HEK293 (cell line): ENCODE measurements around the gene FAXC.

Experiments used
- FEZF1 ChIP-seq: fragments of 450-650 bp; formaldehyde crosslinking; IDR thresholded peaks from 2 replicates; pipeline ENCODE4 v1.5.1; 2016; ENCODE audit warnings: missing biosample characterization, missing genetic modification characterization
- KLF10 ChIP-seq: fragments of 450-650 bp; IDR thresholded peaks from 2 replicates; pipeline ENCODE4 v1.5.1; 2018; ENCODE audit warnings: missing biosample characterization, mild to moderate bottlenecking, missing genetic modification characterization
- KLF16 ChIP-seq: fragments of 450-650 bp; formaldehyde crosslinking; IDR thresholded peaks from 2 replicates; pipeline ENCODE4 v1.5.1; 2017; ENCODE audit warnings: missing biosample characterization, missing genetic modification characterization
- KLF7 ChIP-seq: fragments of 450-650 bp; formaldehyde crosslinking; IDR thresholded peaks from 2 replicates; pipeline ENCODE4 v1.5.1; 2016; ENCODE audit warnings: missing biosample characterization, missing genetic modification characterization, borderline replicate concordance
- PRDM1 ChIP-seq: fragments of 450-650 bp; formaldehyde crosslinking; IDR thresholded peaks from 2 replicates; pipeline ENCODE4; 2016; ENCODE audit warnings: missing biosample characterization, missing genetic modification characterization
- PRDM10 ChIP-seq: fragments of 450-650 bp; formaldehyde crosslinking; IDR thresholded peaks from 2 replicates; pipeline ENCODE4 v1.5.1; 2016; ENCODE audit warnings: missing biosample characterization, missing genetic modification characterization
- SCRT2 ChIP-seq: fragments of 450-650 bp; formaldehyde crosslinking; IDR thresholded peaks from 2 replicates; pipeline ENCODE4 v1.5.1; 2016; ENCODE audit warnings: missing biosample characterization, missing genetic modification characterization
- TCF7L2 ChIP-seq: IDR thresholded peaks from 2 replicates; pipeline ENCODE4 v1.6.1; 2011; ENCODE audit warnings: low read depth, mild to moderate bottlenecking, inconsistent platforms, low read length, moderate library complexity, borderline replicate concordance
- YY2 ChIP-seq: fragments of 450-650 bp; formaldehyde crosslinking; IDR thresholded peaks from 2 replicates; pipeline ENCODE4 v1.5.1; 2016; ENCODE audit warnings: missing biosample characterization, missing genetic modification characterization
- ZBTB48 ChIP-seq: fragments of 450-650 bp; formaldehyde crosslinking; IDR thresholded peaks from 2 replicates; pipeline ENCODE4 v1.5.1; 2016; ENCODE audit warnings: missing biosample characterization, missing genetic modification characterization
- ZBTB8A ChIP-seq: fragments of 450-650 bp; formaldehyde crosslinking; IDR thresholded peaks from 2 replicates; pipeline ENCODE4 v1.5.1; 2016; ENCODE audit warnings: missing biosample characterization, missing genetic modification characterization
- ZFP41 ChIP-seq: fragments of 450-650 bp; formaldehyde crosslinking; IDR thresholded peaks from 2 replicates; pipeline ENCODE4 v1.5.1; 2016; ENCODE audit warnings: missing biosample characterization, missing genetic modification characterization, borderline replicate concordance
- ZNF10 ChIP-seq: fragments of 450-650 bp; formaldehyde crosslinking; IDR thresholded peaks from 2 replicates; pipeline ENCODE4 v1.5.1; 2017; ENCODE audit warnings: missing biosample characterization, missing genetic modification characterization
- ZNF146 ChIP-seq: fragments of 450-650 bp; formaldehyde crosslinking; IDR thresholded peaks from 2 replicates; pipeline ENCODE4 v1.5.1; 2016; ENCODE audit warnings: missing biosample characterization, missing genetic modification characterization
- ZNF155 ChIP-seq: fragments of 450-650 bp; formaldehyde crosslinking; IDR thresholded peaks from 2 replicates; pipeline ENCODE4 v1.5.1; 2016; ENCODE audit warnings: missing biosample characterization, missing genetic modification characterization
- ZNF184 ChIP-seq: fragments of 450-650 bp; IDR thresholded peaks from 2 replicates; pipeline ENCODE4 v1.5.1; 2018; ENCODE audit warnings: missing biosample characterization, mild to moderate bottlenecking, missing genetic modification characterization
- ZNF324 ChIP-seq: fragments of 450-650 bp; formaldehyde crosslinking; IDR thresholded peaks from 2 replicates; pipeline ENCODE4 v1.5.1; 2016; ENCODE audit warnings: missing biosample characterization, missing genetic modification characterization
- ZNF398 ChIP-seq: fragments of 450-650 bp; formaldehyde crosslinking; IDR thresholded peaks from 2 replicates; pipeline ENCODE4 v1.5.1; 2017; ENCODE audit warnings: missing biosample characterization, missing genetic modification characterization
- ZNF423 ChIP-seq: fragments of 450-650 bp; formaldehyde crosslinking; IDR thresholded peaks from 2 replicates; pipeline ENCODE4 v1.5.1; 2016; ENCODE audit warnings: missing biosample characterization, missing genetic modification characterization
- ZNF426 ChIP-seq: fragments of 450-650 bp; formaldehyde crosslinking; IDR thresholded peaks from 2 replicates; pipeline ENCODE4 v1.5.1; 2017; ENCODE audit warnings: missing biosample characterization, missing genetic modification characterization, mild to moderate bottlenecking, inconsistent platforms, moderate library complexity
- ZNF529 ChIP-seq: fragments of 450-650 bp; formaldehyde crosslinking; IDR thresholded peaks from 2 replicates; pipeline ENCODE4 v1.5.1; 2017; ENCODE audit warnings: missing genetic modification characterization, missing biosample characterization; ENCODE audit not compliant: insufficient replicate concordance
- ZNF561 ChIP-seq: fragments of 450-650 bp; IDR thresholded peaks from 2 replicates; pipeline ENCODE4 v1.5.1; 2018; ENCODE audit warnings: missing biosample characterization, missing genetic modification characterization, borderline replicate concordance
- ZNF571 ChIP-seq: fragments of 450-650 bp; formaldehyde crosslinking; IDR thresholded peaks from 2 replicates; pipeline ENCODE4 v1.5.0; 2017; ENCODE audit warnings: missing biosample characterization, missing genetic modification characterization
- ZNF626 ChIP-seq: fragments of 450-650 bp; sonication (Bioruptor Pico); formaldehyde crosslinking; IDR thresholded peaks from 2 replicates; pipeline ENCODE4 v1.5.1; 2018; ENCODE audit warnings: missing biosample characterization, missing genetic modification characterization, inconsistent platforms
- ZNF654 ChIP-seq: fragments of 450-650 bp; formaldehyde crosslinking; IDR thresholded peaks from 2 replicates; pipeline ENCODE4 v1.5.1; 2016; ENCODE audit warnings: low read depth, missing biosample characterization, missing genetic modification characterization
- ZNF664 ChIP-seq: fragments of 450-650 bp; formaldehyde crosslinking; IDR thresholded peaks from 2 replicates; pipeline ENCODE4 v1.5.1; 2016; ENCODE audit warnings: missing biosample characterization, missing genetic modification characterization
- ZNF677 ChIP-seq: fragments of 450-650 bp; IDR thresholded peaks from 2 replicates; pipeline ENCODE4 v1.5.0; 2018; ENCODE audit warnings: missing biosample characterization, mild to moderate bottlenecking, missing genetic modification characterization, moderate library complexity
- ZNF707 ChIP-seq: fragments of 450-650 bp; formaldehyde crosslinking; IDR thresholded peaks from 2 replicates; pipeline ENCODE4 v1.5.1; 2016; ENCODE audit warnings: missing biosample characterization, missing genetic modification characterization
- ZNF76 ChIP-seq: fragments of 450-650 bp; formaldehyde crosslinking; IDR thresholded peaks from 2 replicates; pipeline ENCODE4; 2016; ENCODE audit warnings: low read depth, missing biosample characterization, missing genetic modification characterization, borderline replicate concordance
- ZNF768 ChIP-seq: fragments of 450-650 bp; formaldehyde crosslinking; IDR thresholded peaks from 2 replicates; pipeline ENCODE4 v1.5.1; 2018; ENCODE audit warnings: missing biosample characterization, mild to moderate bottlenecking, missing genetic modification characterization
- ZNF843 ChIP-seq: fragments of 450-650 bp; formaldehyde crosslinking; IDR thresholded peaks from 2 replicates; pipeline ENCODE4 v1.5.1; 2016; ENCODE audit warnings: missing biosample characterization, missing genetic modification characterization
- TF ChIP-seq, protein P1 (sequence below): fragments of 450-650 bp; IDR thresholded peaks from 2 replicates; pipeline ENCODE4 v1.5.1; 2018; ENCODE audit warnings: missing biosample characterization, mild to moderate bottlenecking, missing genetic modification characterization
- TF ChIP-seq, protein P2 (sequence below): fragments of 450-650 bp; formaldehyde crosslinking; IDR thresholded peaks from 2 replicates; pipeline ENCODE4 v1.5.1; 2016; ENCODE audit warnings: missing biosample characterization, missing genetic modification characterization

The FAXC gene

DNA sequence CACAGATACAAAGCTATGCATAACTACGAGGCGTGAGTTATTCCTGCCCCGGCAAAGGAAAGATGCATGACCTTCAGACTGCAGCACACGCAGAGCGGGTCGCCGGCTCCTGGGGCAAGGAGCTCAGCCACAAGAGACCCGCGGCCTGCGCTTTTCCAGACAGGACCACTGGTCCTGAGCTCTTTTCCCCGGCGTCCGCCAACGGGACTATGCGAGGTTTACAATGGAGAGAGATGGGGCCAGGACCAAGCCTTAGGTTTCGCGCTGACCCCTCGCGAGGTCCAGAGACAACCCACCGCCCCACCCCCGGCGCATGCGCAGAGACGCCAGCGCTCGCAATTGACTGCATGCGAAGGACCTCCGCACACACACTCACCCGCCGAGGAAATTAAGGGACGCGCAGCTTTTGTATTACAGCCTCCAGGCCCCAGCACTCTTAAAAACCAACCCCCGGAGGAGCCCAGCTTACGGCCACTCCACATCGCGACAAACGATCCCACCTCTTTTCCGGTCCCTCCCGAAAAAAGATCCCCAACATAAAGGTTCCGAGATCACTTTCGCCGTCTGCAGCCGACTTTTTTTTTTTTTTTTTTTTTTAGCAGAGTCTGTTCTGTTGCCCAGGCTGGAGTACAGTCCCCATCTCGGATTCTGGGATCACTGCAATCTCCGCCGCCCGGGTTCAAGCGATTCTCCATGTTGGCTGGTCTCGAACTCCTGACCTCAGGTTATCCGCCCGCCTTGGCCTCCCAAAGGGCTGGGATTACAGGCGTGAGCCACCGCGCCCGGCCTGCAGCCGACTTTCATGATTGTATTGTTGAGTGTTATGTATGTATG is 44.4 kb upstream of the FAXC start, which contains the start of gene COQ3 (continued):
- TF ChIP-seq ZNF843 (tag by site-specific recombination) (peak; percentile 80; the same call in 1 of the 2 replicates), ZNF146 (tag by site-specific recombination) (no peak), ZNF626 (tag by site-specific recombination) (no peak), ZNF654 (tag by site-specific recombination) (no peak), ZFP41 (tag by site-specific recombination) (no peak), KLF10 (tag by site-specific recombination) (no peak), ZNF561 (tag by site-specific recombination) (peak; percentile 81; the same call in 1 of the 2 replicates), ZNF426 (tag by site-specific recombination) (no peak), ZNF664 (tag by site-specific recombination) (no peak), ZNF677 (no peak), ZNF768 (no peak), KLF7 (peak; percentile 35; the same call in 1 of the 2 replicates), SCRT2 (tag by site-specific recombination) (no peak), ZNF423 (no peak), ZNF155 (tag by site-specific recombination) (no peak), ZNF398 (tag by site-specific recombination) (no peak), ZNF184 (peak; percentile 33), KLF16 (tag by site-specific recombination) (peak; percentile 84), ZNF10 (tag by site-specific recombination) (no peak), ZNF76 (tag by site-specific recombination) (peak; percentile 67), ZBTB8A (tag by site-specific recombination) (peak; percentile 67), ZBTB48 (tag by site-specific recombination) (peak; percentile 88), ZNF324 (tag by site-specific recombination) (peak; percentile 95), PRDM1 (tag by site-specific recombination) (peak; percentile 86), ZNF707 (tag by site-specific recombination) (no peak), ZNF529 (tag by site-specific recombination) (no peak), TCF7L2 (no peak), YY2 (tag by site-specific recombination) (no peak), PRDM10 (peak; percentile 76), ZNF571 (tag by site-specific recombination) (no peak), FEZF1 (tag by site-specific recombination) (no peak)
- TF ChIP-seq, protein P1, sequence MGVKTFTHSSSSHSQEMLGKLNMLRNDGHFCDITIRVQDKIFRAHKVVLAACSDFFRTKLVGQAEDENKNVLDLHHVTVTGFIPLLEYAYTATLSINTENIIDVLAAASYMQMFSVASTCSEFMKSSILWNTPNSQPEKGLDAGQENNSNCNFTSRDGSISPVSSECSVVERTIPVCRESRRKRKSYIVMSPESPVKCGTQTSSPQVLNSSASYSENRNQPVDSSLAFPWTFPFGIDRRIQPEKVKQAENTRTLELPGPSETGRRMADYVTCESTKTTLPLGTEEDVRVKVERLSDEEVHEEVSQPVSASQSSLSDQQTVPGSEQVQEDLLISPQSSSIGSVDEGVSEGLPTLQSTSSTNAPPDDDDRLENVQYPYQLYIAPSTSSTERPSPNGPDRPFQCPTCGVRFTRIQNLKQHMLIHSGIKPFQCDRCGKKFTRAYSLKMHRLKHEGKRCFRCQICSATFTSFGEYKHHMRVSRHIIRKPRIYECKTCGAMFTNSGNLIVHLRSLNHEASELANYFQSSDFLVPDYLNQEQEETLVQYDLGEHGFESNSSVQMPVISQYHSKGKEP = no peak
- TF ChIP-seq, protein P2, sequence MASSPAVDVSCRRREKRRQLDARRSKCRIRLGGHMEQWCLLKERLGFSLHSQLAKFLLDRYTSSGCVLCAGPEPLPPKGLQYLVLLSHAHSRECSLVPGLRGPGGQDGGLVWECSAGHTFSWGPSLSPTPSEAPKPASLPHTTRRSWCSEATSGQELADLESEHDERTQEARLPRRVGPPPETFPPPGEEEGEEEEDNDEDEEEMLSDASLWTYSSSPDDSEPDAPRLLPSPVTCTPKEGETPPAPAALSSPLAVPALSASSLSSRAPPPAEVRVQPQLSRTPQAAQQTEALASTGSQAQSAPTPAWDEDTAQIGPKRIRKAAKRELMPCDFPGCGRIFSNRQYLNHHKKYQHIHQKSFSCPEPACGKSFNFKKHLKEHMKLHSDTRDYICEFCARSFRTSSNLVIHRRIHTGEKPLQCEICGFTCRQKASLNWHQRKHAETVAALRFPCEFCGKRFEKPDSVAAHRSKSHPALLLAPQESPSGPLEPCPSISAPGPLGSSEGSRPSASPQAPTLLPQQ (tag by site-specific recombination) = peak; percentile 87
